MCF 10A (cell line): ENCODE measurements around the gene PCDH15. TPM values are rescaled to one million over a fixed set of nuclear protein-coding genes. Genes with fewer than 3 reads are reported as not detected.
A peak's percentile ranks its signal among the peaks of the same experiment; 100 is the strongest.
"Not testable (repeated sequence)": the region's sequence is repeated elsewhere in the genome, so short reads cannot be mapped to it uniquely, and the experiment has no call there.

Source experiments
- BruUV-seq: library from RNA; stranded (reverse); fragments of 400-500 nt; replicated peaks from 2 replicates; lab custom pipeline; 2021; lab: Mats Ljungman, UMichigan
- CTCF ChIA-PET: fragments of 300-600 bp; sonication (Branson Sonifier 250); formaldehyde crosslinking; extraction: SDS; loops from one replicate; lab custom pipeline; 2021; ENCODE audit warnings: antibody characterized with exemption, inconsistent platforms; lab: Yijun Ruan, JAX
- POLR2A ChIA-PET: fragments of 300-600, 350-650 bp; sonication (Branson Sonifier 250); formaldehyde crosslinking; extraction: SDS; loops from one replicate; lab custom pipeline; 2020; ENCODE audit warnings: antibody characterized with exemption, inconsistent platforms; lab: Yijun Ruan, JAX
- DNase-seq: peaks from one replicate; pipeline ENCODE4 v3.0.0-alpha.2; 2018; ENCODE audit not compliant: unreplicated experiment
- H3K27ac Mint-ChIP-seq: one replicate; pipeline ENCODE4 v1.8.0; 2022; ENCODE audit warnings: mild to moderate bottlenecking, low read depth, mixed read lengths; ENCODE audit not compliant: unreplicated experiment
- H3K27me3 Mint-ChIP-seq: one replicate; pipeline ENCODE4 v1.8.0; 2022; ENCODE audit warnings: mixed read lengths; ENCODE audit not compliant: insufficient read depth, unreplicated experiment
- H3K36me3 Mint-ChIP-seq: one replicate; pipeline ENCODE4 v1.8.0; 2022; ENCODE audit warnings: mild to moderate bottlenecking, moderate library complexity, mixed read lengths; ENCODE audit not compliant: insufficient read depth, unreplicated experiment
- H3K4me1 Mint-ChIP-seq: one replicate; pipeline ENCODE4 v1.8.0; 2022; ENCODE audit warnings: mixed read lengths; ENCODE audit not compliant: insufficient read depth, unreplicated experiment
- H3K4me3 Mint-ChIP-seq: one replicate; pipeline ENCODE4 v1.8.0; 2022; ENCODE audit warnings: mild to moderate bottlenecking, moderate library complexity, mixed read lengths; ENCODE audit not compliant: unreplicated experiment
- H3K9me3 Mint-ChIP-seq: one replicate; pipeline ENCODE4 v1.8.0; 2022; ENCODE audit warnings: mixed read lengths; ENCODE audit not compliant: unreplicated experiment
- intact Hi-C: fragments of 100-400 bp; cut with micrococcal nuclease; formaldehyde crosslinking; loops from 2 replicates; pipeline ENCODE4 v1.14.1; 2022
- total RNA-seq: library from RNA; stranded (reverse); gene quantifications from 2 replicates; pipeline ENCODE4 v1.2.3, GENCODE V29; 2022
- TF ChIP-seq, protein P1 (sequence below): fragments of 200-600 bp; IDR thresholded peaks from one replicate; pipeline ENCODE4 v1.8.0; 2022; ENCODE audit warnings: antibody characterized with exemption, mild to moderate bottlenecking; ENCODE audit not compliant: unreplicated experiment

PCDH15 gene
- total RNA-seq, 1 experiment from 2014 or later, result not detected

DNA sequence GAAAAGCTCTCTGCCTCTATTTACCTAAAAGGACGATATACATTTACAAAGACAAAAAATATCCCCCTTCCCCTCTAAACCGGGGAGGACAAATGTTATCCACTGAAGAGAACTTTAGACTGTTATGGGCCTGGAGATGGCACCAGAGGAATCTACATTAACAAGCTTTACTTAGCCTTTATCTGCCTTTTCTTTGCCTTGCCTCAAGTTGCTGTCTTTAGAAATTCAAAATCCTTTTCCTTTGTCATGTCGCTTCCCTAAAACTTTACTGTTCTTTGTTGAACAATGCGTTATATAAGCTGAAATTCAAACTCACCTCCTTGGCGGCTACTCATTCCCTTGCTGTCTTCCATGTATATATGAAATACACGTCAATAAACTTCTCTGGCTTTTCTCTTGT is 405.0 kb downstream of the PCDH15 start:
- no peaks in the 10 kb centered on the region for H3K4me1 Mint-ChIP-seq
- no peaks in the 10 kb centered on the region for H3K36me3 Mint-ChIP-seq
- H3K27me3 Mint-ChIP-seq, result no peaks in the 10 kb centered on the region
- no peak overlapping the region for H3K4me3 Mint-ChIP-seq
- no peak overlapping the region for H3K27ac Mint-ChIP-seq
- ChIA-PET CTCF (no interaction called here), POLR2A (no interaction called here)
- TF ChIP-seq, protein P1, sequence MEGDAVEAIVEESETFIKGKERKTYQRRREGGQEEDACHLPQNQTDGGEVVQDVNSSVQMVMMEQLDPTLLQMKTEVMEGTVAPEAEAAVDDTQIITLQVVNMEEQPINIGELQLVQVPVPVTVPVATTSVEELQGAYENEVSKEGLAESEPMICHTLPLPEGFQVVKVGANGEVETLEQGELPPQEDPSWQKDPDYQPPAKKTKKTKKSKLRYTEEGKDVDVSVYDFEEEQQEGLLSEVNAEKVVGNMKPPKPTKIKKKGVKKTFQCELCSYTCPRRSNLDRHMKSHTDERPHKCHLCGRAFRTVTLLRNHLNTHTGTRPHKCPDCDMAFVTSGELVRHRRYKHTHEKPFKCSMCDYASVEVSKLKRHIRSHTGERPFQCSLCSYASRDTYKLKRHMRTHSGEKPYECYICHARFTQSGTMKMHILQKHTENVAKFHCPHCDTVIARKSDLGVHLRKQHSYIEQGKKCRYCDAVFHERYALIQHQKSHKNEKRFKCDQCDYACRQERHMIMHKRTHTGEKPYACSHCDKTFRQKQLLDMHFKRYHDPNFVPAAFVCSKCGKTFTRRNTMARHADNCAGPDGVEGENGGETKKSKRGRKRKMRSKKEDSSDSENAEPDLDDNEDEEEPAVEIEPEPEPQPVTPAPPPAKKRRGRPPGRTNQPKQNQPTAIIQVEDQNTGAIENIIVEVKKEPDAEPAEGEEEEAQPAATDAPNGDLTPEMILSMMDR, result no peak
- DNase-seq, result no peak
- BruUV-seq, result no TSS peak
- intact Hi-C loops, result no loop called here
- H3K9me3 Mint-ChIP-seq, result peaks cover 8% of the 10 kb centered on the region

DNA sequence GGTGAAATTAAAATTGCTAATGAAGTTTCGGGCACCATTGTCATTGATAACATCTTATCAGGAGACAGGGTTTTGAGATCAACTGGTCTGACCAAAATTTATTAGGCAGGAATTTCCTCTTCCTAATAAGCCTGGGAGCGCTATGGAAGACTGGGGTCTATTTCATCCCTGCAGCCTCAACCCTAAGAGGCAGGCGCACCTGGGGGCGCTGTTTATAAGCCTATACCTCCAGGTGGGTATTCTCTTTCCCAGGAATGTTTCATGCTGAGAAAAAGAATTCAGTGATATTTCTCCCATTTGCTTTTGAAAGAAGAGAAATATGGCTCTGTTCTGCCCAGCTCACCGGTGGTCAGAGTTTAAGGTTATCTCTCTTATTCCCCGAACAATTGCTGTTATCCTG is 406.4 kb downstream of the PCDH15 start:
- H3K4me1 Mint-ChIP-seq, H3K4me3 Mint-ChIP-seq, H3K9me3 Mint-ChIP-seq, H3K36me3 Mint-ChIP-seq, BruUV-seq, H3K27me3 Mint-ChIP-seq, H3K27ac Mint-ChIP-seq, intact Hi-C loops, DNase-seq, POLR2A ChIA-PET, CTCF ChIA-PET: not testable (repeated sequence)

DNA sequence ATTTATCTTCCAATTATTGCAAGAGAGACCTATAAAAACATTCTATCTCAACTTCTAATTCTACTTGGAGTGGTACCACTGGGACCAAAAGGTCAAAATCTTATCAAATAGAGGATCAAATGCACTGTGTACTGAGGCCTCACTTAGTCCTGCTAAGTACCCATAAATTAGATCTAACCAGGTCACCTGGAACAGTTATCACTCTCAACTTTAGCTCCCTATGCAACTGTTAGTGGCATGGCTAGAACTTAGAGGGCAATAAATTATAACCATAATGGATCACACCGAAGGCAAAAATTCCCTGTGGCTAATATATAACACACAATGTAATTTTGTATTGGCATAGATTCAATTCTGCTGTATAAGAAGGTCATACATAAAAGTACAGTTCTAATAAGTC is 428.9 kb downstream of the PCDH15 start:
- no TSS peak for BruUV-seq
- no peaks in the 10 kb centered on the region for H3K9me3 Mint-ChIP-seq
- POLR2A ChIA-PET, result interaction anchor here (0.7 kb wide), 2 partner anchors 235 to 1495 kb away, joined by 3 read pairs; no protein-coding TSS in a partner anchor
- CTCF ChIA-PET, result interaction anchor here (0.5 to 0.7 kb wide), 2 partner anchors 1281 to 1488 kb away, joined by 3 read pairs; no protein-coding TSS in a partner anchor
- H3K4me3 Mint-ChIP-seq, result no peak overlapping the region
- no peak for DNase-seq
- TF ChIP-seq, protein P1, result no peak
- H3K27ac Mint-ChIP-seq, result no peak overlapping the region
- intact Hi-C loops, result no loop called here
- H3K36me3 Mint-ChIP-seq, result no peaks in the 10 kb centered on the region
- no peaks in the 10 kb centered on the region for H3K4me1 Mint-ChIP-seq
- no peaks in the 10 kb centered on the region for H3K27me3 Mint-ChIP-seq

DNA sequence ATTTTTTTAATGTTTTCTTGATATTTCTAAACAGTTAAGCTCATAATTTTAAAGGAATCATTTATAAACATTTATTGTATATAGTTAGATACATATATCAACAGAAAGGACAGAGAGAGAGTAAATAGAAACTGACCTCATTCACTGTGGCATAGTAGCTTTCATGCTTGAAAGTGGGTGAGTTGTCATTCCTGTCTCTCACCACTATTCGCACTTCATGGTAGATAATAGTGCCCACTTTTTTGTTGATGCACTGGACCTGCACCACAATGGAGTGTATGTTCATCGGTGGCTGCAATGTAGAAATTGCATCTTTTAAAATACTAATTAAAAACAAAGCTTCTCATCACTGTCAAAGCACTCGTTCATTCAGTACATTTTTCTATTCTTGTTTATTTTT is 432.0 kb downstream of the PCDH15 start:
- no peaks in the 10 kb centered on the region for H3K27me3 Mint-ChIP-seq
- no peak overlapping the region for H3K27ac Mint-ChIP-seq
- ChIA-PET POLR2A (no interaction called here), CTCF (no interaction called here)
- no peaks in the 10 kb centered on the region for H3K4me1 Mint-ChIP-seq
- no peaks in the 10 kb centered on the region for H3K9me3 Mint-ChIP-seq
- no peaks in the 10 kb centered on the region for H3K36me3 Mint-ChIP-seq
- no peak for DNase-seq
- no peak overlapping the region for H3K4me3 Mint-ChIP-seq
- TF ChIP-seq, protein P1, result no peak
- intact Hi-C loops, result no loop called here
- no TSS peak for BruUV-seq

DNA sequence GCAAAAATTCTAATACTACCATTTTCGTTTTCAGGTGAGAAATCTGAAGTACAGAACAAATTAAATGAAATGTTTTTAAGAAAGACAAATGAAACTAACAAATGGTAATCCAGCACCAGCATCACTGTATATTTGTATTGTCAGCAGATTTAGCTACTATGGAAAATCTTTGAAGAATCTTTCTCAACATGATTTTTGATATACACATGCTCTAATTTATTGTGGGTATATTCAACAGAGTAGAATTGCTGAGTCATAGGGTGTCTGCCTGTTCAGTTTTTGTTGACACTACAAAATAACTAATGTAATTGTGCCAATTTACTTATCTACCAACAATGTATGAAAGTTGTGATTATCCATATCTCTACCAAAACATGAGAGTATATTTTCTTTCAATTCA is 437.6 kb downstream of the PCDH15 start:
- no peak overlapping the region for H3K27ac Mint-ChIP-seq
- H3K36me3 Mint-ChIP-seq, result no peaks in the 10 kb centered on the region
- no peaks in the 10 kb centered on the region for H3K9me3 Mint-ChIP-seq
- no peaks in the 10 kb centered on the region for H3K4me1 Mint-ChIP-seq
- no peaks in the 10 kb centered on the region for H3K27me3 Mint-ChIP-seq
- peak; percentile 3 for DNase-seq
- H3K4me3 Mint-ChIP-seq, result no peak overlapping the region
- POLR2A ChIA-PET, result no interaction called here
- TF ChIP-seq, protein P1, result no peak
- CTCF ChIA-PET, result interaction anchor here (0.6 to 0.7 kb wide), 2 partner anchors 1473 to 1478 kb away, joined by 3 read pairs; no protein-coding TSS in a partner anchor
- intact Hi-C loops, result no loop called here
- BruUV-seq, result no TSS peak
